HG03066 (cell line): ENCODE results near the gene KLK10.
"Not testable (repeated sequence)": the region's sequence is repeated elsewhere in the genome, so short reads cannot be mapped to it uniquely, and the experiment has no call there.

Source experiments
- ATAC-seq: cut with Tn5 transposase; IDR thresholded peaks from one replicate; pipeline ENCODE4 v1.9.1; 2021; ENCODE audit warnings: low read depth; ENCODE audit not compliant: unreplicated experiment

Gene KLK10

GRCh38 chr19:51003316-51003715 is 16.2 kb downstream of the KLK10 start:
- no peak for ATAC-seq

GRCh38 chr19:51002542-51003311 is 16.8 kb downstream of the KLK10 start:
- no peak for ATAC-seq

GRCh38 chr19:51002089-51002532 is 17.4 kb downstream of the KLK10 start:
- no peak for ATAC-seq

- ATAC-seq = no peak
These were observed 18.0 kb downstream of the KLK10 start, which contains the start of gene KLK8 for GRCh38 chr19:51001515-51001914. Gene KLK8, minus strand, starts transcription at chr19:51001604. Its CDS starts 437 bp downstream, at chr19:51001167.

DNA sequence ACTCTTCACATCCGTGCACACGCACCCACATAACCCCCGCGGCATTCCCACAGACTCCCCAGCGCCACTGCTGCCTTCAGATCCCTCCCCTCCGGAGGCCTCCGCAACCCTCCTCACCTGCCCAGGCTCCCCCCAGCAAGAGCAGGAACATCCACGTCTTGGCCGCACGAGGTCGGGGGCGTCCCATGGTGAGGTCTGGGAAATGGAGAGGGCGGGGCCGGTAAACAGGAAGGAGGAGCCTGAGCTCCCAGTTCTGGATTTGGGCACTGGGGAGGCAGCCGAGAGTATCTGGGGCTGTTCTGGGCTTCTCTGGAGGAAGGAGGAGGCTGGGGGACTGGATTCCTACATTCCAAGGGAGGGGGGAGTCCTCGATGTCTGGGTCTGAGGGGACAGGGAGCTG is 18.5 kb downstream of the KLK10 start:
- ATAC-seq = no peak

GRCh38 chr19:51000426-51000825 is 19.1 kb downstream of the KLK10 start:
- no peak for ATAC-seq

DNA sequence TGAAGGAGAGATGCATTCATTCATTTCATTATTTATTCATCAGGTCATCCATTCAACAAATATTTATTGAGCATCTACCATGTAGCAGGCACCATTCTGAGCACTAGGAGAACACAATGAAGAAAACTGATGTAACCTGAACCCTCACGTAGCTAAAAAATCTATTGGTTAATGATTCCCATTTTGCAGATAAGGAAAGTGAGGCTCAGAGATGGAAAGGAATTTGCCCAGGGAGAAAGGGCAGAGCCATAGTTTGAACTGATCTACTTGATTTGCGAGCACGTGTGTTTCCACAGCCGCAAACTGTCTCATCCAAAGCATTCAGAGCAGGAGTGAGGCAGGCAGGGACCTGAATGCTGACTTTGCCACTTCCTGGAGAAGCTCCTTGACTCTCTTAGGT is 20.8 kb downstream of the KLK10 start:
- no peak for ATAC-seq

- no peak for ATAC-seq
These were observed 21.4 kb downstream of the KLK10 start for GRCh38 chr19:50998061-50998460.

DNA sequence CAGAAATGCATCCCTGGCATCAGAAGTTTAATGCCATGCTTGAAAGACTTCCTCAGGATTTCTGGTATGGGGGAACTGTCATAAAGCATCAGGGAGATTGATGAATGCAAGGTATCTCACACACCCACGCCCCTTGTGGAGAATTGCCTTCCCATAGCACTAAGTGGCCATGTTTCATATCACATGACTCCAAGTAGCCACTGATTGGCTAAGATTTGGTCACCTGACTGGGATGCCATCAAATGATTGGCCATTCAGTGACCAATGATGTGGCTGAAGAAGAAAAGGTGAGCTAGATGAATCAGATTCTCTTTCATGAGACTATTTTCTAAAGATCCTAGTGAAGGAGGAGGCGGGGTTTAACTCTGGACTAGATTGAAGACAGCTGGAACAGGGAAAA is 25.4 kb downstream of the KLK10 start:
- ATAC-seq = no peak

- no peak for ATAC-seq
These were observed 26.9 kb downstream of the KLK10 start for GRCh38 chr19:50992666-50993035.

DNA sequence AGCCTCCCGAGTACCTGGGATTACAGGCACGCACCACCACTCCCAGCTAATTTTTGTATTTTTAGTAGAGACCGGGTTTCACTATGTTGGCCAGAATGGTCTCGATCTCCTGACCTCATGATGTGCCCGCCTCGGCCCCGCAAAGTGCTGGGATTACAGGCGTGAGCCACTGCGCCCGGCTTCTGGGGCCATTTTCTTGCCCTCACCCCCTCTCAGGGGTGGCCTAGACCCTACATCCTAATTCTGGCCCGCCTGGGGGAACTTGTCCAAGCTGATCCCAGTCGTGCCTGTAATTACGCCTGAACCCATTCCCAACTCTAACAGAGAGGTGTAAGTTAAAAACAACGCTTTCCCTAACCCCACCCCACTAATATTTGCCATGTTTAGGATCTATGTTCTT is 35.1 kb downstream of the KLK10 start:
- ATAC-seq = not testable (repeated sequence)

DNA sequence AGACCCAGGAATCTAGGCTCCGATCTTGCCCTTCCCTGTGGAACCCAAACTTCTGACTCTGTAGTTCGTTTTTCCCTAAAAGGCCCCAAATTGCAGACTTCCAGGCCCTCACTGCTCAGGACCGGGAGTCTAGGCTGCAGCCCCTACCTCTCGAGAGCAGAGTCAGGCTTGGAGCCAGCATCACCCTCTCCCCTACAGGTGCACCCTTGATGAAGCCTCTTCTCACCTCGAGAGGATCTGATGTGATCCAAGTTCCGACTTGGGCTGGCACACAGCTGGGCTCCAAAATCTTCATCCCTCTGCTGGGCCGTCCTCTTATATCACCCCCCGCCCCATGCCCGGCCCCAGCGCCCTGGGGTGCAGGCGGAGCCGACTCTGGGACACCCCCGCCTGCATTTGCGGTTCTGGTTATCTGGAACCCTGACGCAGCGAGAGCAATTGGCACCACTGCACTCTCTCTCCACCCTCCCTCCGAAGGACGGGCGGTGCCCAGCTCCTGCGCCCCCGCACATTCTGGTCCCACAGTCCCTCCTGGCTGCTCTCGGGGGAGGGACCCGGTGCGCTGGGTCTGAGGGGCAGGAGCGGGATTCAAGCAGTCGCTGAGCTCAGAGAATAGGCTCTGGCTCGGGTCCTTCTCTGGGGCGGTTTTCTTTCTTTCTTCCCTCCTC is 35.8 kb downstream of the KLK10 start, which contains the start of gene KLK7:
Gene KLK7 (minus strand): TSS at position 293 of the 668 bp plus-strand sequence. CDS start 1,518 bp downstream, outside the sequence.
- ATAC-seq = no peak

DNA sequence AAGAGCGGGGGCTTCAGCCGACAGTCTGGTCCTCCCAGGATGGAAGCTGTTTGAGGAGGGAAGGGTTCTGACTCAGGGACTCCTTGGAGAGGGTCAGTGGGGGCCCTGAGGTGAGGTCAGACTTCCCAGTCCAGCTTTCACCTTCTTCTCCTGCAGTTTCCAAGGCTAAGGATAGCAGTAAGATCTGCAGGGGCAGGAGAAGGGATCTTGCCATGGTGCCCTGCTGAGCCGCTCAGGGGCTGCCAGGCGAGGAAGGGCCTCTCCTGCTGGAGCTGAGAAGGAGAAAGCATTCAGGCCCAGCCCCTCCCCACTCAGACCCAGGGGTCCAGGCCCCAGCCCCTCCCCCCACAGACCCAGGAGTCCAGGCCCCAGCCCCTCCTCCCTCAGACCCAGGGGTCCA is 37.3 kb downstream of the KLK10 start:
- no peak for ATAC-seq

DNA sequence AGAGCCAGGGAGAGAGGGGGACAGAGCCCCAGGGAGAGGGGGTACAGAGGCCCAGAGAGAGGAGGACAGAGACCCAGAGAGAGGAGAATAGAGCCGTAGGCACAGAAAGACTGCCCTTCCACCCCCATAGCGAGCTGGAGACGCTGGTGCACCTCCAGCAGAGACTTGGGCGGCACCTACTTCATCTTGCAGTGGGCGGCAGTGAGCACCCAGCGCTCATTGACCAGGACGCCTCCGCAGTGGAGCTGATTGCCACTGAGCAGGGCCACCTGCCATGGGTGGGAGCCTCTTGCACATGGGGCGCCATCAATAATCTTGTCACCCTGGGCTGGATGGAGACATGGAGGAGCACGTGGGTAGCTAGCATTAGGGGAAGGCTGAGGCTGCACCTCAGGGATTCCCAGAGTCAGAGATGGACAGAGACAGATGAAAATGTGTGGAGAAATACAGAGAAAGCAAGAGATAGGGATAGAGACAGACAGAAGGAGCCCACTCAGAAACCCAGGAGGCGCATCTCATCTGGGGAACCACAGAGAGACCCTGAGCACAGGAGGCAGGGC is 37.8 kb downstream of the KLK10 start:
- ATAC-seq = no peak

GRCh38 chr19:50980208-50980607 is 39.3 kb downstream of the KLK10 start:
- no peak for ATAC-seq

GRCh38 chr19:50979758-50980157 is 39.8 kb downstream of the KLK10 start:
- no peak for ATAC-seq

- no peak for ATAC-seq
These were observed 40.6 kb downstream of the KLK10 start for GRCh38 chr19:50978772-50979390.

DNA sequence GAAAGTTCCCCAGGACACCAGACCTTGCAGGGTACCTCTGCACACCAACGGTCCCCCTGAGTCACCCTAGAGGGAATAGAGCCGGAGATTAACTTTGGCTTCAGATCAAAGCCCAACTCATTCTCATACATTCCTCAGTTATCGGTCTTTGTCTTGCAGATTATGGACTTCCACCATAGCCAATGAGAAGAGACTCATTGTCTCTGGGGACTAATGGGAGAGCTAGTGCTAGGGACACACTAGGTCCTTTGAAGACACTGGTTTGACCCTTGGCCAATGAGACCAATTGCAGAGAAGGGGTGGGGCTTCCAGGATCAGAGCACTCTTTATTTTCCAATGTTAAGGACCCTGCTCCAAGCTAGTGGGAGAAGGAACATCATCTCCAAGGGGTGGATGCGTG is 41.9 kb downstream of the KLK10 start:
- no peak for ATAC-seq

GRCh38 chr19:50975766-50976165 is 43.7 kb downstream of the KLK10 start:
- no peak for ATAC-seq

DNA sequence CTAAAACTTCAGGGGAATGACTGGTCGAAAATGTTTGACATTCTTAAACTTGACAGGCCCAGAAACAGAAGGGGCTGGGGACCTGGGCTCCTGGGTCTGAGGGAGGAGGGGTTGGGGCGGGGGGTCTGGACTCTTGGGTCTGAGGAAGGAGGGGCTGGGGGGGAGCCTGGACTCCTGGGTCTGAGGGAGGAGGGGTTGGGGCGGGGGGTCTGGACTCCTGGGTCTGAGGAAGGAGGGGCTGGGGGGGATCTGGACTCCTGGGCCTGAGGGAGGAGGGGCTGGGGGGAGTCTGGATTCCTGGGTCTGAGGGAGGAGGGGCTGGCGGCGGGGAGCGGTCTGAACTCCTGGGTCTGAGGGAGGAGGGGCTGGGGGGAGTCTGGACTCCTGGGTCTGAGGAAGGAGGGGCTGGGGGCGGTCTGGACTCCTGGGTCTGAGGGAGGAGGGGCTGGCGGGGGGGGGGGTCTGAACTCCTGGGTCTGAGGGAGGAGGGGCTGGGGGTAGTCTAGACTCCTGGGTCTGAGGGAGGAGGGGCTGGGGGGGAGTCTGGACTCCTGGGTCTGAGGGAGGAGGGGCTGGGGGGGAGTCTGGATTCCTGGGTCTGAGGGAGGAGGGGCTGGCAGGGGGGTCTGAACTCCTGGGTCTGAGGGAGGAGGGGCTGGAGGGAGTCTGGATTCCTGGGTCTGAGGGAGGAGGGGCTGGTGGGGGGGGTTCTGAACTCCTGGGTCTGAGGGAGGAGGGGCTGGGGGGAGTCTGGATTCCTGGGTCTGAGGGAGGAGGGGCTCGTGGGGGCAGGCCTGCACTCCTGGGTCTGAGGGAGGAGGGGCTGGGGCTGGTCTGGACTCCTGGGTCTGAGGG is 44.6 kb downstream of the KLK10 start:
- ATAC-seq = no peak
